Measurements from ENCODE around the gene TNNT3.
"Not testable (repeated sequence)": the region's sequence is repeated elsewhere in the genome, so short reads cannot be mapped to it uniquely, and the experiment has no call there.

The TNNT3 gene

DNA sequence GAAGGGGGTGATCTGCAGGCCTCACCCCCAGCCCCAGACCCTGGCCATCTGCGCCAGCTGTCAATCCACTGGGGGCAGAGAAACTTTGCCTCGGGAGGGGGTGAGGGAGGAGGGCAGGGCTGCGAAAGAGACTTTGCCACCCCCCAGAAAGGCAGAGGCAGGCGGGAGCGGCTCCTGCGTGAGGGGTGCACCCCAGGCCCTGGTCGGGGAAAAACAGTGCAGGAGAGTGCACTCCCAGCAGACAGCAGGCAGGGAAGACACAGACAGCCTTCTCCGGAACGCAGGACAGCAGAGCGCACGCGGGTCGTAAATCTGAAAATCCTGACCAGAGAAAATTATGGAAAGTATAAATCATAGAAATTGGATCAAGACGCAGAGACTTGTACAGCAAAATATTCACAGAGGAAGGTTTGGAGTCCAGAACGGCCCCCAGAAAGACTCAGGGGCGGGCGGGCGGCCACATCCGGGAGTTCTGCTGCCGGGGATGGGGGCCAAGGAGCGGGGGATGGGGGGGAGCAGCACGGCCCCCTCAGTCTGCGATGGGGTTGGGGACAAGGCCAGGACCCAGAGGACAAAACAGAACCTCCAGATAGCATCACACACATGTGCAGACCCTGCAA, 19.6 kb downstream of the TNNT3 start:
- Histone ChIP-seq H4K20me1 (ENCODE audit: low read depth, low read length) (no peaks in the 10 kb centered on the region), H3K9ac (ENCODE audit: low read length) (no peak overlapping the region), H3K27me3 (ENCODE audit: low read length) (no peaks in the 10 kb centered on the region), H3F3A (ENCODE audit: insufficient read depth) (no peaks in the 10 kb centered on the region), H2AFZ (ENCODE audit: low read depth, low read length, severe bottlenecking) (no peak overlapping the region), H3K4me3 (ENCODE audit: insufficient read depth, low read length, poor library complexity, severe bottlenecking) (no peak overlapping the region), H3K79me2 (ENCODE audit: insufficient read depth, low read length) (no peaks in the 10 kb centered on the region), H3K36me3 (ENCODE audit: low read length) (no peaks in the 10 kb centered on the region), H3K27ac (ENCODE audit: low read depth, low read length) (no peak overlapping the region), H3K9me3 (ENCODE audit: insufficient read depth, low read length) (no peaks in the 10 kb centered on the region), H3K4me2 (ENCODE audit: low read depth, low read length, poor library complexity, severe bottlenecking) (no peak overlapping the region), H3K9me2 (replicated peaks; ENCODE audit: insufficient read depth, low read length) (no peaks in the 10 kb centered on the region)
- TF ChIP-seq EZH2phosphoT487 (conservative IDR thresholded peaks at IDR 0.05; ENCODE audit: low read length), result no peak
- TF ChIP-seq, protein P1, sequence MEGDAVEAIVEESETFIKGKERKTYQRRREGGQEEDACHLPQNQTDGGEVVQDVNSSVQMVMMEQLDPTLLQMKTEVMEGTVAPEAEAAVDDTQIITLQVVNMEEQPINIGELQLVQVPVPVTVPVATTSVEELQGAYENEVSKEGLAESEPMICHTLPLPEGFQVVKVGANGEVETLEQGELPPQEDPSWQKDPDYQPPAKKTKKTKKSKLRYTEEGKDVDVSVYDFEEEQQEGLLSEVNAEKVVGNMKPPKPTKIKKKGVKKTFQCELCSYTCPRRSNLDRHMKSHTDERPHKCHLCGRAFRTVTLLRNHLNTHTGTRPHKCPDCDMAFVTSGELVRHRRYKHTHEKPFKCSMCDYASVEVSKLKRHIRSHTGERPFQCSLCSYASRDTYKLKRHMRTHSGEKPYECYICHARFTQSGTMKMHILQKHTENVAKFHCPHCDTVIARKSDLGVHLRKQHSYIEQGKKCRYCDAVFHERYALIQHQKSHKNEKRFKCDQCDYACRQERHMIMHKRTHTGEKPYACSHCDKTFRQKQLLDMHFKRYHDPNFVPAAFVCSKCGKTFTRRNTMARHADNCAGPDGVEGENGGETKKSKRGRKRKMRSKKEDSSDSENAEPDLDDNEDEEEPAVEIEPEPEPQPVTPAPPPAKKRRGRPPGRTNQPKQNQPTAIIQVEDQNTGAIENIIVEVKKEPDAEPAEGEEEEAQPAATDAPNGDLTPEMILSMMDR (IDR thresholded peaks at IDR 0.05; ENCODE audit: insufficient read depth, low read length, poor library complexity, severe bottlenecking), result no peak

DNA sequence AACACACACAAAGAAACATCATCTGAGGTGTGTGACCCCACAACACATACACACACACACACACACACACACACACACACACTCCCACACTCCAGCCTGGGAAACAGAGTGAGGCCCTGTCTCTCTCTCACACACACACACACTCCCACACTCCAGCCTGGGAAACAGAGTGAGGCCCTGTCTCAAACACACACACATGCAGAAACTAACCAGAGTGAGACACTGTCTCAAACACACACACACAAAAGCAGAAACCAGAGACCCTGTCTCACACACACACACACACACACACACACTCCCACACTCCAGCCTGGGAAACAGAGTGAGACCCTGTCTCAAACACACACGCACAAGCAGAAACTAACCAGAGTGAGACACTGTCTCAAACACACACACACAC, 20.3 kb downstream of the TNNT3 start:
- not testable (repeated sequence) for H3K4me3 ChIP-seq (ENCODE audit: insufficient read depth, low read length, poor library complexity, severe bottlenecking); H3F3A ChIP-seq (ENCODE audit: insufficient read depth); H3K9me2 ChIP-seq (replicated peaks; ENCODE audit: insufficient read depth, low read length); H2AFZ ChIP-seq (ENCODE audit: low read depth, low read length, severe bottlenecking); H4K20me1 ChIP-seq (ENCODE audit: low read depth, low read length); H3K27ac ChIP-seq (ENCODE audit: low read depth, low read length); H3K9ac ChIP-seq (ENCODE audit: low read length); H3K27me3 ChIP-seq (ENCODE audit: low read length); H3K79me2 ChIP-seq (ENCODE audit: insufficient read depth, low read length); H3K9me3 ChIP-seq (ENCODE audit: insufficient read depth, low read length); H3K4me2 ChIP-seq (ENCODE audit: low read depth, low read length, poor library complexity, severe bottlenecking); H3K36me3 ChIP-seq (ENCODE audit: low read length)

DNA sequence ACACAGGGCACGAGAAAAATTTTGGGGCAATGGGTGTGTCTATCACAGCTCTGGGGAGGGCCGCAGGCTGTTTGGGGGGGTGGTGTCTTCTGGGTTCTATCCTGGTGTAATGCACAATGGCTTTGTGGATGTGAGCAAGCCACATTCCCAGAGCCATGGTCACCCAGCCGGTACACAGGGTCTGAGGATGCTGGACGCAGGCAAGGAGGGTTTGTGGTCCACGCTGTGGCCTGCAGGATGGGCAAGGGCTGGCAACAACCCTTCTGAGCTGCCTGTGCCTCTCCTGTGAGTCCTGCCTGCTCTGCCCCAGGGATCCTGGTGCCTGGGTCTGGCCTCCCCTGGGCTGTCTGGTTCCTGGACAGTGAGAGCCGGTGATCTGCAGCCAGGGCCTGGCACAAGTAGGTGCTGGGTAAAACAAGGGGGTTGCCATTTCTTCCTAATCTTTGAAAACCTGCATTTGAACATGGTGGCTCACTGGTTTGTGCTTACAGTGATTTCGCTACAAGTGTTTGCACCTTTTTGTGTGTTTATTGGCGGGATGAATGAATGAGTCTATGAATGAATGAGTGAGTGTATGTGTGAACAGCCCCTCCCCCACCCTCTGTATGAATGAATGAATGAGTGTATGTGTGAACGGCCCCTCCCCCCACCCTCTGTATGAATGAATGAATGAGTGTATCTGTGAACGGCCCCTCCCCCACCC, 23.2 kb downstream of the TNNT3 start:
- Histone ChIP-seq H3K36me3 (ENCODE audit: low read length) (no peaks in the 10 kb centered on the region), H3K9me2 (replicated peaks; ENCODE audit: insufficient read depth, low read length) (no peaks in the 10 kb centered on the region), H3F3A (ENCODE audit: insufficient read depth) (no peaks in the 10 kb centered on the region), H3K4me2 (ENCODE audit: low read depth, low read length, poor library complexity, severe bottlenecking) (no peak overlapping the region), H3K9ac (ENCODE audit: low read length) (no peak overlapping the region), H3K4me3 (ENCODE audit: insufficient read depth, low read length, poor library complexity, severe bottlenecking) (no peak overlapping the region), H3K9me3 (ENCODE audit: insufficient read depth, low read length) (no peaks in the 10 kb centered on the region), H3K27me3 (ENCODE audit: low read length) (no peaks in the 10 kb centered on the region), H4K20me1 (ENCODE audit: low read depth, low read length) (no peaks in the 10 kb centered on the region), H3K27ac (ENCODE audit: low read depth, low read length) (no peak overlapping the region), H3K79me2 (ENCODE audit: insufficient read depth, low read length) (no peaks in the 10 kb centered on the region), H2AFZ (ENCODE audit: low read depth, low read length, severe bottlenecking) (no peak overlapping the region)
- no peak for TF ChIP-seq EZH2phosphoT487 (conservative IDR thresholded peaks at IDR 0.05; ENCODE audit: low read length)
- TF ChIP-seq, protein P1 (IDR thresholded peaks at IDR 0.05; ENCODE audit: insufficient read depth, low read length, poor library complexity, severe bottlenecking), result no peak

DNA sequence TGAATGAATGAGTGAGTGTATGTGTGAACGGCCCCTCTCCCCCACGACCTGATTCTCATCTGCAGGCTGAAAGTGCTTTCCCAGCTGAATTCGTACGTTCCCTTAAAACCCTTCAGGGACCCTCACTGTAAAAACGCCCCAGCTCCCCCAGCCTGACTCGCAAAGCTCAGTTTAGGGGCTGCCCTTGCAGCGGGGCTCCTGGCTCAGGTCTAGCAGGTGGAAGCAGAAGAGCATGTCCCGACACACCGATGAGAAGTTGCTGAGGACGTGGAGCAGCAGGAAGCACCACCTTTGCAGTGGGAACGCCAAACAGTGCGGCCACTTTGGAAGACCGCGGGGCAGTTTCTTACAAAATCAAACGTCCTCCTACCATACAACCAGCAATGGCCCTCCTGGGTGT, 24.1 kb downstream of the TNNT3 start:
- no peak overlapping the region for H2AFZ ChIP-seq (ENCODE audit: low read depth, low read length, severe bottlenecking)
- H3K4me3 ChIP-seq (ENCODE audit: insufficient read depth, low read length, poor library complexity, severe bottlenecking), result no peak overlapping the region
- no peaks in the 10 kb centered on the region for H3F3A ChIP-seq (ENCODE audit: insufficient read depth)
- no peaks in the 10 kb centered on the region for H4K20me1 ChIP-seq (ENCODE audit: low read depth, low read length)
- TF ChIP-seq, protein P1 (IDR thresholded peaks at IDR 0.05; ENCODE audit: insufficient read depth, low read length, poor library complexity, severe bottlenecking), result no peak
- TF ChIP-seq EZH2phosphoT487 (conservative IDR thresholded peaks at IDR 0.05; ENCODE audit: low read length), result no peak
- no peaks in the 10 kb centered on the region for H3K79me2 ChIP-seq (ENCODE audit: insufficient read depth, low read length)
- H3K27me3 ChIP-seq (ENCODE audit: low read length), result no peaks in the 10 kb centered on the region
- no peaks in the 10 kb centered on the region for H3K9me3 ChIP-seq (ENCODE audit: insufficient read depth, low read length)
- H3K36me3 ChIP-seq (ENCODE audit: low read length), result no peaks in the 10 kb centered on the region
- no peaks in the 10 kb centered on the region for H3K9me2 ChIP-seq (replicated peaks; ENCODE audit: insufficient read depth, low read length)
- no peak overlapping the region for H3K4me2 ChIP-seq (ENCODE audit: low read depth, low read length, poor library complexity, severe bottlenecking)
- H3K27ac ChIP-seq (ENCODE audit: low read depth, low read length), result no peak overlapping the region
- H3K9ac ChIP-seq (ENCODE audit: low read length), result no peak overlapping the region

Measured in SU-DHL-6 (cell line).